ENCODE measurements around the gene HTR2A.
"Not testable (repeated sequence)": the region's sequence is repeated elsewhere in the genome, so short reads cannot be mapped to it uniquely, and the experiment has no call there.

HTR2A gene

DNA sequence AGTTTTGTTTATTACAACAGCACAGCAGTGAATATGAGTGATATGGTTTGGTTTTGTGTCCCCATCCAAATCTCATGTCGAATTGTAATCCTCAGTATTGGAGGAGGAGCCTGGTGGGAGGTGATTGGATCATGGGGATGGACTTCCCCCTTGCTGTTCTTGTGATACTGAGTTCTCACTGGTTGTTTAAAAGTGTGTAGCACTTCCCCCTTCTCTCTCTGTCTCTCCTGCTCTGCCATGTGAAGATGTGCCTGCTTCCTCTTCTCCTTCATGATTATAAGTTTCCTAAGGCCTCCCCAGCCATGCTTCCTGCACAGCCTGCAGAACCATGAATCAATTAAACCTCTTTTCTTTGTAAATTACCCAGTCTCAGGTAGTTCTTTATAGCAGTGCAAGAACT lies 91.9 kb downstream of the HTR2A start:
- not testable (repeated sequence) for DNase-seq

DNA sequence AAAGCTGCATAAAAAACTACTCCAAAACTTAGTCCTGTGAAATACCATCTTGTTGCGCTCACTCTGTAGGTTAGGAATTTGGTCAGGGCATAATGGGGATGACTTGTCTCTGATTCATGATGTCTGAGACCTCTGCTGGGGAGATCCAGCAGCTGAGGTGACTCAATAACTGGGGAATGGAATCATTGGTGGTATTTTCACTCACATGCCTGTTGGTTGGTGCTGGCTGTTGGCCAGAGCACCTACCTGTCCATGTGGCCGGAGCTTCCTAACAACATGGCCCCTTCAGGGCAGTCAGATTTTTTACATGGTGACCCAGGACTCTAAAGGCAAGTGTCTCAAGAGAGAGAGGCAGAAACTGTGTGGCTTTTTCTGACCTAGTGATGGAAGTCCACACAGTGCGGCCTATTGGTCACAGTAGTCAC lies 92.5 kb downstream of the HTR2A start:
- no peak for DNase-seq

DNA sequence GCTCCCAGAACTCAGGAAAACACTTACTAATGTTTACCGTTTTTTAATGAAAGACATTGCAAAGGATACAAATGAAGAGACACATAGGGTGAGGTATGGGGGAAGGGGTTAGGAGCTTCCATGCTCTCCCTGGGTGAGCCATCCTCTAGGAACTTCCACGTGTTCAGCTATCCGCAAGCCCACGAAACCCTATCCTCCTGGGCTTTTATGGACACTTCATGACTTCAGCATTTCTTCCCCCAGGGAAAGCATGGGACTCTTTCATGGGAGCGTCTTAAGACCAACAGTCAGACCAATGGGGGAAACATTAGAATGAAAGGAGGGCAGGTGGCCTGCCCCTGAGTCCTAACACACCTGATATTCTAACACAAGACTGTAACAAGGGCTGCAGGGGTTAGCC lies 93.3 kb downstream of the HTR2A start:
- no peak for DNase-seq

DNA sequence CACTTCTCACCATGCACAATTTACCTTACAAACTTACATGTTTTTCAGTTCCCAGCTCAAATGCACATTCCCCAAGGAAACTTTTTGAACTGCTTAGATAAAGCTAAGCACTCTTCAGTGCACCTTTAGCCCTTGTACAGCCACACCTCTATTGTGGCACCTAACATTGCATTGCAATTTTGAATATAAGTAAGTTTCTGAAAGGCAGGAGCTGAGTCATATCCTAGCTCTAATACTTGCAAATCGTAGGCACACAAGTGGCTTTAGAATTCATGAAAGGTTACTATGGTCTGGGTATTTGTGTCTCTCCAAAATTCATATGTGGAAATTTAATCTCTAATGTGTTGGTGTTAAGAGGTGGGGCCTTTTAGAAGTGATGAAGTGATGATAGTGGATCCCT lies 95.0 kb downstream of the HTR2A start:
- no peak for DNase-seq

DNA sequence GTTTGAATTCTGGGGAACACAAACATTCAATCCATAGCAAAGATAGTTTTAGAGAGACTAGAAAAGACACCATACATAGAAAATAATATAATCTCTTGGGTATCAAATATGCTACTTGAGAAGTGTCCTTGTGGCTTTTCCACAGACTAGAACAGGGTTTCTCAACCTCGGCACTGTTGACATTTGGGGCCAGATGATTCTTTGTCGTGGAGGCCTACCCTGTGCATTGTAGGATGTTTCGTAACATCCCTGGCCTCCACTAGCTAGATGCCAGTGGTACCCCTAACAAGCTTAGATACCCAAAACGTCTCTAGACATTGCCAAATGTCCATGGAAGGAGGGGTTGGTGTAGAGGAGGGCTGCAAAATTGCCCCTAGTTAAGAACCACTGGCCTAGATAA lies 97.7 kb downstream of the HTR2A start:
- DNase-seq: no peak

DNA sequence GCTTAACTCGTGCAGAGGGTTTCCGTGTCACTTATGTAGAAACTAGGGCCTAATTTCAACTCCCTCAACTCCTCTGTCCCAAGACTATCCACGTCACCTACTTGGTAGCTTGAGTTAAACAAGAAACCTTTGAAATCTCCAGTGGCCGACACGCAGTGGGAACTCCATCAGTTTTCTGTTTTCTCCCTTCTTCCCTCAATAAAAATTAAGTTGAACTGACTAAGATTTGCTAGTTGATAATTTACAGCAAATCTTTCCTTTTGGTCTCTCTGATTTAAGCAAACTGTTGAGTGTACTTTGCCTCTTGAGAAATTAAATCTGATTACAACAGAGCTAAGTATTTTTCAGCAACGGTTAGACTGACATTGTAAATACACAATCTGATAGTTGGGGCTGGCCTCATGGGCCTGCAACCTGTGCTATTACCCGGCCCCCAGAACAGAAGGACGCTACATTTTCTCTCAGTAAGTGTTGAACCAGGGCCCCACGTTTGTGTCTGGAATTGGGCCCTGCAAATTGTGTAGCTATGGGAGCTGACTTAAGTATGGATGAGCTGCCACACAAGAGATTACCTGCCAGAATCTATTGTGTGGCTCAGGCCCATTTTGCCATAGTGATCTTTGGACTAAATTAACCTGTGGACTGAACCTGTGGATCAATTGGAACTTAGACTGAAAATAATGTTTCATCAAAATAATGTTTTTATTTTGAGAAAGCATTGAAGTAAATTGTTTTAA lies 99.2 kb downstream of the HTR2A start:
- DNase-seq: no peak

DNA sequence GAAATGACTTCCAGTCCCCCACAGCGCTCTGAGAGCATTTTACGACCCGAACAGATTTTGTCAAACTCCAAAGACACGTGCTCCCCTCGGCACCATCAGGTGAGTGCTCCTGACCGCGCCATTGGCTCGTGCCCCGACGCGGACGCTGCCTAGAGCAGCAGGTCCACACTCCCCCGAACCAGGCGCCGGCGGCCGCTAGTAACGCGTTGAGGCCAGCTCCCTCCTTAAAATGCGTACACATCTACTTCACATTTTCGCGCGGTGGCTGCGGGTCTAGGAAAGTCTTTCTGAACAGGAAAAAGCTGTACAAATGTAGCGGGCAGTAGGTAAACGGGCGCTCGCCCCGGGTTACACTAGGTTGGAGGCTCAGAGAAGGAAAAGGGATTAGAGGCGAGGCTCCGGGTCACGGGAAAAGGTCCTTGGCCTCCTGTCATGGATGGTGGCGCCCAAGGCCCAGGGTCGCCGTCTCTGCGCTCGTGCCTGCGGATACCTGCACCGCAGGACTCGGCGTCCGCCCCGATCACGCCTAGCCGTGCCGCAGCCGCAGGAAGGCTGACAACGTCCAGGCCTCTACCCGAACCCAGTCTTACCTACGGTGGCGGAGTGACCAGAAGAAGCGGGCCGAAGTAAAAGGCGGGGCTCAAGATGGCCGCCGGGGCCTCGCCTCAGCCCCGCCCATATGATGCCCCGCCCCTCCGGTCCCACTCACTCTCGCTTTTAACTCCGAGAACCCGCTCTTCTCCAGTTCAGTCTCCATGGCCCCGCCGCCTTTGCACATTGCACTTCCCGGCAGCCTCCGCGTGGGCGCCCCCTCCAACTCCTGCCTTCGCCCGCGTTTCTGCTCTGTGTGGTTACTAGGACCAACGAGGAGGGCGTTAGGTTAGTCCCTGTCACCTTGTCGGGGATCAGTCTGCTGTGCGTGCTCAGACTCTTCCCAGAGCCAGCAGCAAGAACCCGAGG lies 100.1 kb downstream of the HTR2A start, which contains the start of gene ESD:
TSS of gene ESD (minus strand) at position 647 of the 960 bp plus-strand sequence. CDS start 5,748 bp downstream, outside the sequence.
- DNase-seq: peak; percentile 97

DNA sequence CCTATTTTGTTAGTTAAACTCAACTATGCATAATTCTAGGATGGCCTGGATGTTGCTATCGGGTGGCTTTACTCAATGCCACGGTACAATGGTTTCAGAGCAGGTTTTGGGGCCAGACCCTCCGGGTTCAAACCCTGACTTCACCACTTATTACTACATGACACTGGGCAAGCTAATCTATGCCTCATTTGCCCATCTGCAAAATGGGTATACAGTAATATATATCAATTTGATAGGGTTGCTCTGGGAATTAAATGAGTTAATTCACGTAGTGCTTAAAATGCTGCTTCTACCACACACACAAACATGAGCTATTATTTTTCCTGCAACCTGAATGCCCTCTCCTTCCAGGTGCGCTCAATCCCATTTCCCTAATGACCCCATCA lies 100.7 kb downstream of the HTR2A start:
- no peak for DNase-seq

DNA sequence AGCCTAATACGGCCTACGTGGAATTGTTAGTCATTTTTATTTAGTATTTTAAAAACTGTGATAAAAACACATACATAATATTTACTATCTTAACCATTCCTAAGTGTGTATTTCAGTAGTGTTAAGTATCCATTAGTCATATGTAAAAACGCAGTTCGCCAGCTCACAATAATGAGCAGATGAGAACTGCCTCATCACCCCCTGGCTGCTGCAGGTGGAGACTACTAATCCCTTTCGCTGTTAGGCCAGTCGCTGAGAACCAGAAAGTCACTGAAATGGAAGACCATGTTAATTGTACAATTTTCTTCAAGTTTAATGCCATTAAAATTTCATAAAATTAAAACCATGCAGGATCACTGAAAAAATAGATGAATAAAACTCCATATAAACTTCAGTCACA lies 101.5 kb downstream of the HTR2A start:
- peak; percentile 10 for DNase-seq

DNA sequence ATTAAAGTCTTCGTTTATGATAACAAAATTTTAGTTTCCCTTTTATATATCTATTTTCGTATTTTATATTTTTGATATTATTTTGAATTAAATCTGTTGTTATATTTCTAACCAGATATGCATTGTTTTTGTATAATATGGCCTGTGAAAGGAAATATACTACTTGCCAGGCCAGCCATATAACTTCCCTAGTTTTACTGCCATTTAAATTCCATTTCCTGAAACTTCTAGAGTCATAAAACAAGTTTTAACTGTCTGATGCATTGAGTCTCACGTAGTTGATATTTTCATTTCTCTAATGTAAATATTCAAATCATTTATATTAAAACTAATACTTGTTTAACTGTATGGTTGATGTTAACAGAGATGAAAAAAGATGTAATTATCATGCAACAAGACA lies 113.3 kb downstream of the HTR2A start:
- DNase-seq: no peak

DNA sequence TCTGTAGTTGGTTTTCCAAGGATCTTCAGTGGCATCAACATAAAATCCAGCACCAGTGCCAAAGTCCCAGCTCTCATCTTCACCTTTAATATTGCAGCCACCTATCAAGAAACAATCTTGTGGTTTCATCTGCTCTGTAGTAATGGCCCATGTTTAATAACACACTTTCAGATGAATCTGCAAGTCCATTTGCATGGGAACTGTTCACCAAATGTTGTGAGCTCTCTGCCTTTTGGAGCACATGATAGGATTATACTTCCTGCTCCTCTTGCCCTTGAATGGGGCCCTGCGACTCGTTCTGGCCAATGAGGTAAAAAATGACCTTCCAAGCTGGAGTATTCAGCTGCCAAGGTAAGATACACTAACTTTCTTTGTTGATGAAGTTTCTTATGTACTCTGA lies 114.2 kb downstream of the HTR2A start:
- DNase-seq: no peak

DNA sequence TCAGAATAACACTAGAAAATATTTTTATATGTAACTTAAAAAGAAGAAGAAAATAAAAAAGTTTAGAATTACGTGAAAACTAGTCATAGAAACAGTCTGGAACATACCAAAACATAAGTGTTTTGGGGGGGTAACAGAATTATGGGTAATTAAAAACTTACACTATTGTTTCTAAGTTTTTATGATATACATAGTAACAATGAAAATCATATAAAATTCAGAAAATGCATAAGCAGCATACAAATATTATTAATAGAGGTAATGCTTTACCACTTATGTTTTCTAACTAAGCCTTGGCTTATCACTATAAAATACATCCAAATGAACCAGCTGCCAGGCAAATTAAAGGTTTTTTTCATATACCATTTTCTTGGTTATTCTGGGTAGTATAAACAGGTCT lies 114.8 kb downstream of the HTR2A start:
- no peak for DNase-seq

Data from stimulated activated CD4-positive, alpha-beta T cell treated with anti-CD3 and anti-CD28 coated beads, Interleukin-15, amount 100 ng/mL, for 24 hours (primary cell).